HepG2 (cell line): ENCODE results near the gene S100A13. TPM values are rescaled to one million over a fixed set of nuclear protein-coding genes. Genes with fewer than 3 reads are reported as not detected.

Experiments used
- BHLHE40 ChIP-seq: IDR thresholded peaks from 2 replicates; pipeline ENCODE4 v1.6.1; 2011; ENCODE audit warnings: low read length, improper control_type of control experiment
- ELF1 ChIP-seq: sonication (generic); formaldehyde crosslinking; IDR thresholded peaks from 2 replicates; pipeline ENCODE4 v1.4.0; 2020; ENCODE audit warnings: missing genetic modification reagents
- FOXM1 ChIP-seq: sonication (generic); formaldehyde crosslinking; IDR thresholded peaks from 2 replicates; pipeline ENCODE4 v1.5.0; 2020; ENCODE audit warnings: missing genetic modification reagents
- GLI4 ChIP-seq: sonication (generic); formaldehyde crosslinking; IDR thresholded peaks from 2 replicates; pipeline ENCODE4 v1.5.1; 2020; ENCODE audit warnings: missing genetic modification reagents, mild to moderate bottlenecking, moderate library complexity, borderline replicate concordance
- HOXA5 ChIP-seq: sonication (generic); formaldehyde crosslinking; IDR thresholded peaks from 2 replicates; pipeline ENCODE4 v1.4.0; 2020; ENCODE audit warnings: missing genetic modification reagents
- IKZF5 ChIP-seq: IDR thresholded peaks from 2 replicates; pipeline ENCODE4 v1.6.1; 2018; ENCODE audit warnings: missing genetic modification reagents, mild to moderate bottlenecking, missing compliant biosample characterization
- LRRFIP1 ChIP-seq: sonication (generic); formaldehyde crosslinking; conservative IDR thresholded peaks from 2 replicates; pipeline ENCODE4 v1.4.0; 2020; ENCODE audit warnings: missing genetic modification reagents
- RBM39 ChIP-seq: fragments of 200-400 bp; formaldehyde crosslinking; IDR thresholded peaks from one replicate; pipeline ENCODE4 v1.6.1; 2018; ENCODE audit warnings: antibody characterized with exemption, mild to moderate bottlenecking, low read depth, low read length; ENCODE audit not compliant: poor library complexity, severe bottlenecking
- SP1 ChIP-seq, 2 experiments: fragments of 450-650 bp in 1 of 2; sonication (generic) in 1 of 2; formaldehyde crosslinking in 1 of 2; IDR thresholded peaks; 2 replicates each; pipeline versions ENCODE4 v1.4.0 to v1.6.1; 2016 to 2020; ENCODE audit warnings: missing genetic modification reagents in 1 of 2
- SP5 ChIP-seq: IDR thresholded peaks from 2 replicates; pipeline ENCODE4 v1.6.1; 2016; ENCODE audit warnings: low read depth, borderline replicate concordance
- SRSF1 ChIP-seq: fragments of 200-400 bp; formaldehyde crosslinking; optimal IDR thresholded peaks from 2 replicates; pipeline ENCODE3; 2017; ENCODE audit warnings: mild to moderate bottlenecking, low read depth, low read length, moderate library complexity
- TCF7L2 ChIP-seq: IDR thresholded peaks from 2 replicates; pipeline ENCODE4 v1.6.1; 2011; ENCODE audit warnings: mild to moderate bottlenecking, low read depth, low read length, moderate library complexity
- ZBTB20 ChIP-seq: sonication (generic); formaldehyde crosslinking; IDR thresholded peaks from 2 replicates; pipeline ENCODE4 v1.8.1; 2023; ENCODE audit warnings: missing genetic modification reagents, low read depth, mild to moderate bottlenecking, borderline replicate concordance
- ZBTB33 ChIP-seq: sonication (generic); formaldehyde crosslinking; IDR thresholded peaks from 2 replicates; pipeline ENCODE4 v1.4.0; 2020; ENCODE audit warnings: missing genetic modification reagents
- ZFAT ChIP-seq: sonication (generic); formaldehyde crosslinking; conservative IDR thresholded peaks from 2 replicates; pipeline ENCODE4 v1.8.1; 2023; ENCODE audit warnings: missing genetic modification reagents, inconsistent platforms
- ZNF225 ChIP-seq: sonication (generic); formaldehyde crosslinking; IDR thresholded peaks from 2 replicates; pipeline ENCODE4 v1.4.0; 2020; ENCODE audit warnings: mild to moderate bottlenecking, missing genetic modification reagents
- ZNF3 ChIP-seq: IDR thresholded peaks from 2 replicates; pipeline ENCODE4 v1.7.0; 2017; ENCODE audit warnings: inconsistent platforms
- ZNF333 ChIP-seq: sonication (generic); formaldehyde crosslinking; IDR thresholded peaks from 2 replicates; pipeline ENCODE4 v1.4.0; 2020; ENCODE audit warnings: mild to moderate bottlenecking, missing genetic modification reagents, borderline replicate concordance
- ZNF446 ChIP-seq: sonication (generic); formaldehyde crosslinking; IDR thresholded peaks from 2 replicates; pipeline ENCODE4 v1.5.0; 2020; ENCODE audit warnings: mild to moderate bottlenecking, missing genetic modification reagents
- ZSCAN9 ChIP-seq: IDR thresholded peaks from 2 replicates; pipeline ENCODE4 v1.6.1; 2016; ENCODE audit warnings: borderline replicate concordance
- polyA plus RNA-seq, 8 experiments: library from polyadenylated mRNA; depleted of rRNA in 3 of 8; stranded (reverse) in 7 of 8; unstranded in 1 of 8; fragments of >200 nt; fragmentation: Illumina TruSeq in 4 of 8; extraction: Trizol in 4 of 8; gene quantifications; 2 replicates each; pipeline versions ENCODE4 v1.2.1 to v1.2.3, GENCODE V29; 2011 to 2016; ENCODE audit warnings: low read depth in 4 of 8, missing spikeins in 1 of 8, mixed read lengths in 1 of 8; ENCODE audit not compliant: insufficient read depth in 1 of 8
- total RNA-seq, 5 experiments: library from RNA; depleted of rRNA; stranded (reverse); fragments of >200 nt; fragmentation: Illumina TruSeq; extraction: Trizol; gene quantifications; 2 replicates each; pipeline ENCODE4 v1.2.3, GENCODE V29; 2016; ENCODE audit warnings: low read depth in 1 of 5
- TF ChIP-seq, protein P1 (sequence below): sonication (generic); formaldehyde crosslinking; IDR thresholded peaks from 2 replicates; pipeline ENCODE4 v1.9.0; 2021; ENCODE audit warnings: missing genetic modification reagents, borderline replicate concordance

S100A13 gene
- total and polyA plus RNA-seq, 2 of the 13 experiments (the other 11 are each of a cell fraction or from before 2014, with no cell fraction given): 89.5 to 172 TPM

GRCh38 chr1:153633754-153634665 lies 6.7 kb upstream of the S100A13 start, which contains the start of gene CHTOP (continued):
- TF ChIP-seq, protein P1, sequence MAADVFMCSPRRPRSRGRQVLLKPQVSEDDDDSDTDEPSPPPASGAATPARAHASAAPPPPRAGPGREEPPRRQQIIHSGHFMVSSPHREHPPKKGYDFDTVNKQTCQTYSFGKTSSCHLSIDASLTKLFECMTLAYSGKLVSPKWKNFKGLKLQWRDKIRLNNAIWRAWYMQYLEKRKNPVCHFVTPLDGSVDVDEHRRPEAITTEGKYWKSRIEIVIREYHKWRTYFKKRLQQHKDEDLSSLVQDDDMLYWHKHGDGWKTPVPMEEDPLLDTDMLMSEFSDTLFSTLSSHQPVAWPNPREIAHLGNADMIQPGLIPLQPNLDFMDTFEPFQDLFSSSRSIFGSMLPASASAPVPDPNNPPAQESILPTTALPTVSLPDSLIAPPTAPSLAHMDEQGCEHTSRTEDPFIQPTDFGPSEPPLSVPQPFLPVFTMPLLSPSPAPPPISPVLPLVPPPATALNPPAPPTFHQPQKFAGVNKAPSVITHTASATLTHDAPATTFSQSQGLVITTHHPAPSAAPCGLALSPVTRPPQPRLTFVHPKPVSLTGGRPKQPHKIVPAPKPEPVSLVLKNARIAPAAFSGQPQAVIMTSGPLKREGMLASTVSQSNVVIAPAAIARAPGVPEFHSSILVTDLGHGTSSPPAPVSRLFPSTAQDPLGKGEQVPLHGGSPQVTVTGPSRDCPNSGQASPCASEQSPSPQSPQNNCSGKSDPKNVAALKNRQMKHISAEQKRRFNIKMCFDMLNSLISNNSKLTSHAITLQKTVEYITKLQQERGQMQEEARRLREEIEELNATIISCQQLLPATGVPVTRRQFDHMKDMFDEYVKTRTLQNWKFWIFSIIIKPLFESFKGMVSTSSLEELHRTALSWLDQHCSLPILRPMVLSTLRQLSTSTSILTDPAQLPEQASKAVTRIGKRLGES: no peak
- TF ChIP-seq ZBTB33 (CRISPR knock-in tag) (no peak), SP5 (CRISPR knock-in tag) (peak; percentile 77), IKZF5 (peak; percentile 85), BHLHE40 (no peak), ZNF333 (no peak), ZNF3 (CRISPR knock-in tag) (0 out of 2 replicates have a peak, but pooled peaks have one; percentile 24), ZFAT (CRISPR knock-in tag) (no peak), HOXA5 (no peak; the same call in 1 of the 2 replicates), SRSF1 (peak; percentile 98), LRRFIP1 (CRISPR knock-in tag) (no peak), ZSCAN9 (CRISPR knock-in tag) (peak; percentile 81), ZNF446 (CRISPR knock-in tag) (no peak), TCF7L2 (no peak), ELF1 (CRISPR knock-in tag) (peak; percentile 34; the same call in 1 of the 2 replicates), ZNF225 (0 out of 2 replicates have a peak, but pooled peaks have one; percentile 31), ZBTB20 (0 out of 2 replicates have a peak, but pooled peaks have one; percentile 45), GLI4 (CRISPR knock-in tag) (no peak; the same call in 1 of the 2 replicates), FOXM1 (CRISPR knock-in tag) (no peak), RBM39 (peak; percentile 51), SP1 (IDR thresholded peaks at IDR 0.05) (no peak), SP1 (CRISPR knock-in tag; IDR thresholded peaks at IDR 0.05) (peak; percentile 73)
